Panc1 (cell line): ENCODE results near the gene ZNF48. TPM values are rescaled to one million over a fixed set of nuclear protein-coding genes. Genes with fewer than 3 reads are reported as not detected.

Experiments
- ATAC-seq: fragments of 200-7000 bp; cut with Tn5 transposase; 2 replicates; pipeline ENCODE4 v1.9.1; 2020; ENCODE audit warnings: mild to moderate bottlenecking, moderate library complexity
- BruUV-seq: library from RNA; stranded (reverse); fragments of 400-500 nt; replicated peaks from 2 replicates; lab custom pipeline; 2021; lab: Mats Ljungman, UMichigan
- CTCF ChIA-PET: fragments of 300-600 bp; sonication (Branson Sonifier 250); formaldehyde crosslinking; loops from one replicate; lab custom pipeline; 2022; ENCODE audit warnings: antibody characterized with exemption; lab: Charles Lee
- POLR2A ChIA-PET: fragments of 300-600 bp; sonication (Branson Sonifier 250); formaldehyde crosslinking; loops from one replicate; lab custom pipeline; 2022; ENCODE audit warnings: antibody characterized with exemption; lab: Charles Lee
- DNase-seq: peaks from one replicate; pipeline ENCODE4 v3.0.0-alpha.2; 2010; ENCODE audit warnings: low read depth, low spot score
- H3K27ac ChIP-seq: 2 replicates; pipeline ENCODE4 v1.5.1; 2011; ENCODE audit warnings: mild to moderate bottlenecking, low read length, inconsistent platforms
- H3K27me3 ChIP-seq: fragments of 200-500 bp; sonication (Bioruptor generic); 2 replicates; pipeline ENCODE4 v1.6.0; 2014; ENCODE audit warnings: low read length, inconsistent platforms; ENCODE audit not compliant: control insufficient read depth, insufficient read depth
- H3K36me3 ChIP-seq: fragments of 200-500 bp; sonication (Bioruptor generic); 2 replicates; pipeline ENCODE4 v1.5.1; 2014; ENCODE audit warnings: inconsistent platforms, mild to moderate bottlenecking, low read length, moderate library complexity; ENCODE audit not compliant: control insufficient read depth, insufficient read depth
- H3K4me1 ChIP-seq: 2 replicates; pipeline ENCODE4 v1.5.1; 2011; ENCODE audit warnings: inconsistent platforms, mild to moderate bottlenecking, low read length, moderate library complexity; ENCODE audit not compliant: control insufficient read depth, insufficient read depth
- H3K4me3 ChIP-seq, 2 experiments: 2 replicates each; pipeline ENCODE4 v1.5.1; 2011 to 2012; ENCODE audit warnings: low read depth in 2 of 2, low read length in 2 of 2, mild to moderate bottlenecking in 2 of 2, inconsistent platforms in 1 of 2, moderate library complexity in 1 of 2
- H3K9me3 ChIP-seq: fragments of 200-500 bp; sonication (Bioruptor generic); 2 replicates; pipeline ENCODE4 v1.5.1; 2014; ENCODE audit warnings: low read depth, mild to moderate bottlenecking, inconsistent platforms, low read length, moderate library complexity; ENCODE audit not compliant: control insufficient read depth, insufficient read depth
- POLR2AphosphoS5 ChIP-seq: IDR thresholded peaks from 2 replicates; pipeline ENCODE4 v1.6.1; 2012; ENCODE audit warnings: mild to moderate bottlenecking, low read depth, low read length, moderate library complexity
- SIN3A ChIP-seq: IDR thresholded peaks from 2 replicates; pipeline ENCODE4 v1.6.1; 2012; ENCODE audit warnings: low read depth, mild to moderate bottlenecking, low read length, moderate library complexity, borderline replicate concordance; ENCODE audit not compliant: insufficient read depth
- TCF7L2 ChIP-seq: IDR thresholded peaks from 2 replicates; pipeline ENCODE4 v1.6.1; 2011; ENCODE audit warnings: mild to moderate bottlenecking, low read depth, low read length, inconsistent platforms
- in situ Hi-C: cut with HindIII; loops from 2 replicates; pipeline ENCODE4 v1.10.0; 2016; ENCODE audit warnings: low sequenced_read_pairs, low pct_unique_long_range_greater_than_20kb
- intact Hi-C: fragments of 100-400 bp; cut with micrococcal nuclease; formaldehyde crosslinking; loops from one replicate; pipeline ENCODE4 v1.10.0; 2022; ENCODE audit not compliant: unreplicated experiment
- total RNA-seq: library from RNA; stranded (reverse); gene quantifications from one replicate; pipeline ENCODE4 v1.2.1, GENCODE V29; 2021; ENCODE audit not compliant: unreplicated experiment
- TF ChIP-seq, protein P1 (sequence below): fragments of 450-650 bp; IDR thresholded peaks from 2 replicates; pipeline ENCODE4 v1.5.1; 2017; ENCODE audit warnings: mild to moderate bottlenecking
- TF ChIP-seq, protein P2 (sequence below), 2 experiments: IDR thresholded peaks; 2 replicates each; pipeline ENCODE4 v1.6.1; 2011 to 2012; ENCODE audit warnings: low read depth in 2 of 2, control low read depth in 1 of 2, low read length in 1 of 2, mild to moderate bottlenecking in 1 of 2, moderate library complexity in 1 of 2; ENCODE audit not compliant: insufficient read depth in 1 of 2

The ZNF48 gene
- total RNA-seq, 1 experiment from 2014 or later, result 16.6 TPM

DNA sequence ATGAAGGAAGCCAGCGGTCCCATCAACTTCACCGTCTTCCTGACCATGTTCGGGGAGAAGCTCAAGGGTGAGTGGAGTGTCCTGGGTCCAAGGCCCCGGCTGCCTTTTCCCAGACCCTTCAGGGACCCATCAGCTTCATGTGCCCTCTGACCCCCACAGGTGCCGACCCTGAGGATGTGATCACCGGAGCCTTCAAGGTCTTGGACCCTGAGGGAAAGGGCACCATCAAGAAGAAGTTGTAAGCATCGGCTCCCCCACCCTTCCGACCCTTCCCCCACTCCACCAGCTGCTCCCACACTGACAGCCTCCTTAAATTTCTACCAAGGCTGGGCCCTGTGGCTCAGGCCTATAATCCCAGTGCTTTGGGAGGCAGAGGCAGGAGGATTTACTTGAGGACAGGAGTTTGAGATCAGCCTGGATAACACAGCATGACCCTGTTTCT is 18.7 kb upstream of the ZNF48 start:
- Histone ChIP-seq H3K36me3 (no peaks in the 10 kb centered on the region; the same call in 1 of the 2 replicates), H3K4me3 (no peak overlapping the region), H3K9me3 (no peaks in the 10 kb centered on the region), H3K27ac (no peak overlapping the region), H3K27me3 (no peaks in the 10 kb centered on the region), H3K4me1 (peaks cover 9% of the 10 kb centered on the region)
- TF ChIP-seq, protein P1, sequence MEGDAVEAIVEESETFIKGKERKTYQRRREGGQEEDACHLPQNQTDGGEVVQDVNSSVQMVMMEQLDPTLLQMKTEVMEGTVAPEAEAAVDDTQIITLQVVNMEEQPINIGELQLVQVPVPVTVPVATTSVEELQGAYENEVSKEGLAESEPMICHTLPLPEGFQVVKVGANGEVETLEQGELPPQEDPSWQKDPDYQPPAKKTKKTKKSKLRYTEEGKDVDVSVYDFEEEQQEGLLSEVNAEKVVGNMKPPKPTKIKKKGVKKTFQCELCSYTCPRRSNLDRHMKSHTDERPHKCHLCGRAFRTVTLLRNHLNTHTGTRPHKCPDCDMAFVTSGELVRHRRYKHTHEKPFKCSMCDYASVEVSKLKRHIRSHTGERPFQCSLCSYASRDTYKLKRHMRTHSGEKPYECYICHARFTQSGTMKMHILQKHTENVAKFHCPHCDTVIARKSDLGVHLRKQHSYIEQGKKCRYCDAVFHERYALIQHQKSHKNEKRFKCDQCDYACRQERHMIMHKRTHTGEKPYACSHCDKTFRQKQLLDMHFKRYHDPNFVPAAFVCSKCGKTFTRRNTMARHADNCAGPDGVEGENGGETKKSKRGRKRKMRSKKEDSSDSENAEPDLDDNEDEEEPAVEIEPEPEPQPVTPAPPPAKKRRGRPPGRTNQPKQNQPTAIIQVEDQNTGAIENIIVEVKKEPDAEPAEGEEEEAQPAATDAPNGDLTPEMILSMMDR, result no peak
- TF ChIP-seq SIN3A, result no peak
- intact Hi-C loops, result no loop called here
- in situ Hi-C loops, result no loop called here
- DNase-seq, result no peak
- ChIA-PET POLR2A (interaction anchor here (0.6 kb wide), 1 partner anchor 20 kb away, joined by 13 read pairs; no protein-coding TSS in a partner anchor), CTCF (no interaction called here)
- ATAC-seq, result no peak
- no TSS peak for BruUV-seq

DNA sequence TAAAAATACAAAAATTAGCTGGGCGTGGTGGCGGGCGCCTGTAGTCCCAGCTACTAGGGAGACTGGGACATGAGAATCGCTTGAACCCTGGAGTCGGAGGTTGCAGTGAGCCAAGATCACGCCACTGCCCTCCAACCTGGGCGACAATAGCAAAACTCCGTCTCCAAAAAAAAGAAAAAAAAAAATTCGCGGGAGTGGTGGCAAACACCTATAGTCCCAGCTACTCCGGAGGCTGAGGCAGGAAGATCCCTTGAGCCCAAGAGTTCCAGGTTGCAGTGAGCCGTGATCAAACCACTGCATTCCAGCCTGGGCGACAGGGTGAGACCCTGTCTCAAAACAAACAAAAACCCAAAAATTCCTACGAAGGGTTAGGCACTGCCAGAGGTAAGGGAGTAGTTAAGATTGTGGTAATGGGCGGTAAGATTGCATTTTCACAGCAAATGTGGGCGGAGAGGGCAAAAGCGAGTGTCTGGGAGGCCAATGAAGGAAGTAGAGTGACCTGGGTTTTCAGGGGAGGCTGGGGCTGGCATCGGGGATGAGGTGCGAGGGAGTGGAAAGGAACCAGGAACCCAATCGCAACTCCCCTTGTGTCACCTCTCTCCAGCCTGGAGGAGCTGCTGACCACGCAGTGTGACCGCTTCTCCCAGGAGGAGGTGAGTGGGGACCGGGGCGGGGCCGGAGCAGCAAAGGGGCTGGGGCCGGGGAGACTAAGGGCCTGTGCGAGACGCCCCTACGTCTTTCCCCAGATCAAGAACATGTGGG is 18.0 kb upstream of the ZNF48 start:
- POLR2A ChIA-PET, result interaction anchor here (0.6 kb wide), 1 partner anchor 21 kb away, joined by 13 read pairs; no protein-coding TSS in a partner anchor
- Histone ChIP-seq H3K4me3 (peak overlapping the region; percentile 89 to 96), H3K27ac (peak overlapping the region; percentile 87), H3K4me1 (peaks cover 7% of the 10 kb centered on the region), H3K27me3 (no peaks in the 10 kb centered on the region), H3K9me3 (no peaks in the 10 kb centered on the region), H3K36me3 (no peaks in the 10 kb centered on the region; the same call in 1 of the 2 replicates)
- CTCF ChIA-PET, result no interaction called here
- intact Hi-C loops, result no loop called here
- in situ Hi-C loops, result no loop called here
- ATAC-seq, result no peak
- TF ChIP-seq SIN3A (no peak), TCF7L2 (no peak), POLR2AphosphoS5 (no peak)
- TF ChIP-seq, protein P1, result no peak
- TF ChIP-seq, protein P2, sequence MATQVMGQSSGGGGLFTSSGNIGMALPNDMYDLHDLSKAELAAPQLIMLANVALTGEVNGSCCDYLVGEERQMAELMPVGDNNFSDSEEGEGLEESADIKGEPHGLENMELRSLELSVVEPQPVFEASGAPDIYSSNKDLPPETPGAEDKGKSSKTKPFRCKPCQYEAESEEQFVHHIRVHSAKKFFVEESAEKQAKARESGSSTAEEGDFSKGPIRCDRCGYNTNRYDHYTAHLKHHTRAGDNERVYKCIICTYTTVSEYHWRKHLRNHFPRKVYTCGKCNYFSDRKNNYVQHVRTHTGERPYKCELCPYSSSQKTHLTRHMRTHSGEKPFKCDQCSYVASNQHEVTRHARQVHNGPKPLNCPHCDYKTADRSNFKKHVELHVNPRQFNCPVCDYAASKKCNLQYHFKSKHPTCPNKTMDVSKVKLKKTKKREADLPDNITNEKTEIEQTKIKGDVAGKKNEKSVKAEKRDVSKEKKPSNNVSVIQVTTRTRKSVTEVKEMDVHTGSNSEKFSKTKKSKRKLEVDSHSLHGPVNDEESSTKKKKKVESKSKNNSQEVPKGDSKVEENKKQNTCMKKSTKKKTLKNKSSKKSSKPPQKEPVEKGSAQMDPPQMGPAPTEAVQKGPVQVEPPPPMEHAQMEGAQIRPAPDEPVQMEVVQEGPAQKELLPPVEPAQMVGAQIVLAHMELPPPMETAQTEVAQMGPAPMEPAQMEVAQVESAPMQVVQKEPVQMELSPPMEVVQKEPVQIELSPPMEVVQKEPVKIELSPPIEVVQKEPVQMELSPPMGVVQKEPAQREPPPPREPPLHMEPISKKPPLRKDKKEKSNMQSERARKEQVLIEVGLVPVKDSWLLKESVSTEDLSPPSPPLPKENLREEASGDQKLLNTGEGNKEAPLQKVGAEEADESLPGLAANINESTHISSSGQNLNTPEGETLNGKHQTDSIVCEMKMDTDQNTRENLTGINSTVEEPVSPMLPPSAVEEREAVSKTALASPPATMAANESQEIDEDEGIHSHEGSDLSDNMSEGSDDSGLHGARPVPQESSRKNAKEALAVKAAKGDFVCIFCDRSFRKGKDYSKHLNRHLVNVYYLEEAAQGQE (IDR thresholded peaks at IDR 0.05; ENCODE audit: insufficient read depth in 1 of 2, low read depth in 2 of 2, low read length in 1 of 2), result no peak
- BruUV-seq, result TSS peak; percentile 49
- no peak for DNase-seq
